Muscle layer of colon (tissue), 2 donors: ENCODE results near the gene ASH1L.

Experiments
- H3K27ac ChIP-seq: one replicate; pipeline ENCODE4 v1.7.0; 2013; ENCODE audit warnings: low read depth, mild to moderate bottlenecking, low read length, moderate library complexity
- H3K27me3 ChIP-seq, 2 donors: one replicate each; pipeline ENCODE4 v1.7.0; 2013; ENCODE audit warnings: low read length in 2 of 2, mild to moderate bottlenecking in 2 of 2; ENCODE audit not compliant: insufficient read depth in 2 of 2, control insufficient read depth in 1 of 2
- H3K36me3 ChIP-seq: one replicate; pipeline ENCODE4 v1.7.0; 2013; ENCODE audit warnings: mild to moderate bottlenecking, low read length; ENCODE audit not compliant: insufficient read depth
- H3K4me1 ChIP-seq: one replicate; pipeline ENCODE4 v1.7.0; 2013; ENCODE audit warnings: mild to moderate bottlenecking, low read length; ENCODE audit not compliant: insufficient read depth
- H3K4me3 ChIP-seq, 2 donors: one replicate each; pipeline ENCODE4 v1.7.0; 2013; ENCODE audit warnings: low read length in 2 of 2, low read depth in 1 of 2, mild to moderate bottlenecking in 1 of 2, moderate library complexity in 1 of 2
- H3K9ac ChIP-seq: one replicate; pipeline ENCODE4 v1.7.0; 2013; ENCODE audit warnings: low read length
- H3K9me3 ChIP-seq: one replicate; pipeline ENCODE4 v1.7.0; 2013; ENCODE audit warnings: mild to moderate bottlenecking, low read length
- donor health status: abdominal sarcoma.
- donor health status: Adenocarcinoma of cecum.

The ASH1L gene

DNA sequence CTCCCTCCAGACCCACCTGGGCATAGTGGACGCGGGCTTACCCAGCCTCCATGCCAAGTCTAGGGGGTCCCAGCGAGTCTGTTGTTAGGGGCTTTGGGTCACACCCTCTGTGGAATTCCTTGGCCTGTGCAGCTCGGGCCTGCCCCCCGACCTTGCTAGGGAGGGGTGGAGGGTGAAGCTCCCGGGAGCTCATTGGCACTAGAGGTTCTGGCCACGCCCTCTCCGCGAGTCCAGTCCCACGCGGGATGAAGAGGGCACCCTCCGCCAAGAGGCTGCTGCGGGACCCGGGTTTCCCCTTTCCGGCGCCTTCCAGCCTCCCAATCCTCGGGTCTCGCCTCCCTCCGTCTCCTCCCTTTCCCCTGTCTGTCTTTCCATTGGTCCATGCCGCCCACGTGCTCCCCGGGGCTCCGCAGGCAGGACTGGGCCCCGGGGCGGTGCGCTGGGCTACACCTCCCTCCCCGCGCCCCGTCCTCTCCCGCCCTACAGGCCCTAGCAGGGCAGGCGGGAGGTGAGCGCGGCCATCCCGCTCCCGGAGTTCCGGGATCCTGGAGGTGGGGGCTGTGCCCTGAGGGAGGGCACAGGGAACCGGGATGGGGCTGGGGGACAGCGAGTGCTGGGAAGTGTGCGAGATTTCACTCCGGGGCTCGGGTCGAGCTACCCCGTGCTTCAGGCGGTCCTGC, 238.4 kb downstream of the ASH1L start:
- no peaks in the 10 kb centered on the region for H3K9me3 ChIP-seq
- peak overlapping the region; percentile 57 to 95 for H3K4me3 ChIP-seq
- peak overlapping the region; percentile 98 for H3K27ac ChIP-seq
- peak overlapping the region; percentile 84 for H3K9ac ChIP-seq
- H3K27me3 ChIP-seq: no peaks in the 10 kb centered on the region
- H3K36me3 ChIP-seq: peaks cover 22% of the 10 kb centered on the region
- peaks cover 22% of the 10 kb centered on the region for H3K4me1 ChIP-seq

DNA sequence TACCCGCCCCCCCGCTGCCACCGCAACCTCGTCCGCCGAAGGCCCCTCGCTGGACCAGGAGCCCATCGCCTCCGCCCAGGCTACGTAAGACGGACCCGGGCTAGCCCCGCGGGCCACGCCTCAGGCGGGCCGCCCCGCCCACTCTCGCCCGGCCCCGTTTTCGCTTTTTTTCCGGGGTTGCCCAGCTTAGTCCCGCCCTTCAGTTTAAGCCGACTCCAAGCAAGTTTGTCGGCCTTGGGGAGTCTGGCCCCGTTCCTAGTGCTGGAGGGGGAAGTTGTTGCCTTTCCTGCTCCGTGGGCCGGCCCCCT, 238.9 kb downstream of the ASH1L start:
- Histone ChIP-seq H3K4me1 (peaks cover 22% of the 10 kb centered on the region), H3K27ac (peak overlapping the region; percentile 98), H3K36me3 (peaks cover 27% of the 10 kb centered on the region), H3K9ac (peak overlapping the region; percentile 84), H3K4me3 (peak overlapping the region; percentile 57 to 95), H3K9me3 (no peaks in the 10 kb centered on the region), H3K27me3 (no peaks in the 10 kb centered on the region)

DNA sequence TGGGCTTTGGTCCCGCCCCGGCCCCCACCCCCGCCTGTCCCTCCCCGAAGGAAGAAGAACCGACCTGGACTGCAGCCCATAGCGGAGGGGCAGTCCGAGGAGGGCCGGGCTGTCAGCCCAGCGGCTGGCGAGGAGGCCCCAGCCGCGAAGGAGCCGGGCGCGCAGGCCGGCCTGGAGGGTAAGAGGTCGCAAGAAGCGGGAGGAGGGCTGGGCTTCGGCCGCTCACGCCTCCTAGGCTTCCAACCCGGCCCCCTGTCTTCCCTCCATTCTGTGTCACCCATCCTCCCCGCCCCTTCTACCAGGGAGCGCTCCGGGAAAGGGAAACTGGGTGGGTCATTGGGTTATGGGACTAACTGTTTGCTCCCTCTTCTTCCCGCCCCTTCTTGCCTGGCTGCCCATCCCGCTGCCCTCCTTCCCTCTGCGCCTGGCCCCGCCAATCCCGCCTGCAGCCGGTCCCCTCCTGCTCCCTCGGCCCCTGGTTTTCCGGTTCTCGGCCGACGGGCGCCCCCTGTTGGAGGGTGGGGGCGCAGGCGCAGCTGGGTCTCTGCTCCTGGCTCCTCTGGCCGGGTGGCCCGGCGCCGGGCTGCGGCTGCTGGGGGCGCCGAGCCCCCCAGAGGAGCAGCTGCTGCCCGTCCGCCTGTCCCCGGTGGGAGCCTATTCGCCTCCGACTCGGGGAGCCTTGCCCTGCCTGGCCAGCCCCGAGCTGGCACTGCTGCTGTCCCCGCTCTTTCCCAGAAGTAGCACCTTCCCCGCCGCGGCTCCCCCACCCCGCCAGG, 239.5 kb downstream of the ASH1L start:
- Histone ChIP-seq H3K9ac (no peak overlapping the region), H3K9me3 (no peaks in the 10 kb centered on the region), H3K27me3 (no peaks in the 10 kb centered on the region), H3K36me3 (peaks cover 23% of the 10 kb centered on the region), H3K4me1 (peaks cover 22% of the 10 kb centered on the region), H3K27ac (peak overlapping the region; percentile 98), H3K4me3 (peak overlapping the region; percentile 57 to 95)

DNA sequence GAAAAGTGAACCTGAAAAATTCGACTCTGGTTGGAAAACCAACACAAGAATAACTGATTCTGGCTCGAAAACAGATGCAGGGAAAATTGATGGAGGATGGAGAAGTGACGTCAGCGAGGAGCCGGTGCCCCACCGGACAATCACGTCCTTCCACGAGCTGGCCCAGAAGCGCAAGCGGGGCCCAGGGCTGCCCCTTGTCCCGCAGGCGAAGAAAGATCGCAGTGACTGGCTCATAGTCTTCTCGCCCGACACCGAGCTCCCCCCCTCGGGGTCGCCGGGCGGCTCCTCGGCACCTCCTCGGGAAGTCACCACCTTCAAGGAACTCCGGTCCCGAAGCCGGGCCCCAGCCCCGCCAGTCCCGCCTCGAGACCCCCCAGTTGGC, 240.0 kb downstream of the ASH1L start:
- H3K9me3 ChIP-seq: no peaks in the 10 kb centered on the region

DNA sequence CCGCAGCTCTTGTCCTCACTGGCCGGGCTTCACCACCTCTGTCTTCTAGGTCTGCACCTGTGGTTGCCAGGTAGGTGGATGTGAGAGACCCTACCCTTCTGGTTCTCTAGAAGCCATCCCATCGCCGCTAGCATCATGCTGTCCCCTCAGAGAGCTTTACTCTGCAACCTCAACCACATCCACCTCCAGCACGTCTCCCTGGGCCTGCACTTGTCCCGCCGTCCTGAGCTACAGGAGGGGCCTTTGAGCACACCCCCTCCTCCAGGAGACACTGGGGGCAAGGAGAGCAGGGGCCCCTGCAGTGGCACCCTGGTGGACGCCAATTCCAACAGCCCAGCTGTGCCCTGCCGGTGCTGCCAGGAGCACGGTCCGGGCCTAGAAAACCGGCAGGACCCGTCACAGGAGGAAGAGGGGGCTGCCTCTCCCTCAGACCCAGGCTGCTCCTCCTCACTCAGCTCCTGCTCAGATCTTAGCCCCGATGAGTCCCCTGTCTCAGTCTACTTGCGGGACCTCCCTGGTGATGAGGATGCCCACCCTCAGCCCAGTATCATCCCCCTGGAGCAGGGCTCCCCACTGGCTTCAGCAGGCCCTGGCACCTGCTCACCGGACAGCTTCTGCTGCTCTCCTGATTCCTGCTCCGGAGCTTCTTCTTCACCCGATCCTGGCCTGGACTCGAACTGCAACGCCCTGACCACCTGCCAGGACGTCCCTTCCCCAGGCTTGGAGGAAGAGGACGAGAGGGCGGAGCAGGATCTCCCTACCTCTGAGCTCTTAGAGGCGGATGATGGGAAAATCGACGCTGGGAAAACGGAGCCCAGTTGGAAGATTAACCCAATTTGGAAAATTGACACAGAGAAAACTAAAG, 240.7 kb downstream of the ASH1L start:
- peaks cover 18% of the 10 kb centered on the region for H3K36me3 ChIP-seq
- H3K9ac ChIP-seq: peak overlapping the region; percentile 39
- H3K4me3 ChIP-seq: peak overlapping the region; percentile 83 to 95
- no peaks in the 10 kb centered on the region for H3K27me3 ChIP-seq
- no peaks in the 10 kb centered on the region for H3K9me3 ChIP-seq
- H3K27ac ChIP-seq: peak overlapping the region; percentile 98
- peaks cover 22% of the 10 kb centered on the region for H3K4me1 ChIP-seq

More for the DNA sequence above, 240.0 kb downstream of the ASH1L start:
- peak overlapping the region; percentile 98 for H3K27ac ChIP-seq
- peaks cover 22% of the 10 kb centered on the region for H3K4me1 ChIP-seq
- H3K9ac ChIP-seq: peak overlapping the region; percentile 39
- peaks cover 20% of the 10 kb centered on the region for H3K36me3 ChIP-seq
- H3K27me3 ChIP-seq: no peaks in the 10 kb centered on the region
- H3K4me3 ChIP-seq: peak overlapping the region; percentile 57 to 95

DNA sequence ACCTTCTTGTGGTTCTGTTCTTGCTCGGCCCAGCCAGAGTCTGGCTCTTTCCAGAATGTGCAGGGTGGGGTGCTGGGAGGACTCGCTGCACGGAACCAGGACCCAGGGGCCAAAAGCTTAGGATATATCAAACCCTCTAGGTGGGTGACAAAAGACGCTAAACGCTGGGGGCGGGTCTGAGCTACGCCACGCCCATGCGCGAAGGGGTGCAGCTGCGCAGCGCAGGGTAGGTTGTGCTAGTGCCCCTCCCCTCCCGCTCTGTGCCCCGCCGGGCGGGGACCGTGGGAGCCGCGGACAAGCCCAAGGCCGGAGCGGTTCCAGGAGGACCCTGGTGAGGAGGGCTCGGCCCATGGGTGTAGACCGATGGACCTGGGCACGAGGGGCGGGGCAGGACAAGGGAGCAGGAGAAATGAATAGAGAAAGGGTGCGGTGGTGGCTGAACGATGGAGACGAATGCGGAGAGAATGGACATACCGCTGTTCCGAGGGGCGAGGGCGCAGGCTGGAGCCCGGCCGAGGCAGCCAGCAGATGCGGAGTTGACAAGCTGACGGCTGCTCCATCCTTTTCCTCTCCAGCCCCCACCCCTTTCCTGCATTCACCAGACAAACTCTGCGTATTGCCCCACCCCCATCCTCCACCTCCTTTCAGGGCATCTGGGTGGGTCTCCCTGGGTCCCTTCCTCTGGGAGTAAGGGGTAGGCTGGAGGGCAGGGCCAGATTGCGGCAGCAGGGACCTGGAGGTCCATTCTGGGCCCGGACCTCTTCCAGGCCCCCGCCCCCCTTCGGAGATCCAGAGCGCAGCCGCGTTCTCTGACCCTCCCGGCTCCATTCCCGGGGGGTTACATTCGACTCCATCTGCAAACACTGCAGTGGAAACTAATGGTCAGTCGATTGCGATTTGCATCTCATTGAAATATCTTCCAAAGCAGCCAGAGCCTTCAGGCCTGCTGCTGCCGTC, 241.7 kb downstream of the ASH1L start, which contains the start of gene RUSC1:
TSS of gene RUSC1 (plus strand) at position 234 of the 957 bp plus-strand sequence. CDS start 880 bp downstream, outside the sequence.
- Histone ChIP-seq H3K27me3 (no peaks in the 10 kb centered on the region), H3K36me3 (peaks cover 9% of the 10 kb centered on the region), H3K4me1 (peaks cover 20% of the 10 kb centered on the region), H3K27ac (peak within 1 kb of the TSS; percentile 98), H3K9me3 (no peaks in the 10 kb centered on the region), H3K9ac (peak within 1 kb of the TSS; percentile 39), H3K4me3 (peak within 1 kb of the TSS; percentile 83 to 95)

DNA sequence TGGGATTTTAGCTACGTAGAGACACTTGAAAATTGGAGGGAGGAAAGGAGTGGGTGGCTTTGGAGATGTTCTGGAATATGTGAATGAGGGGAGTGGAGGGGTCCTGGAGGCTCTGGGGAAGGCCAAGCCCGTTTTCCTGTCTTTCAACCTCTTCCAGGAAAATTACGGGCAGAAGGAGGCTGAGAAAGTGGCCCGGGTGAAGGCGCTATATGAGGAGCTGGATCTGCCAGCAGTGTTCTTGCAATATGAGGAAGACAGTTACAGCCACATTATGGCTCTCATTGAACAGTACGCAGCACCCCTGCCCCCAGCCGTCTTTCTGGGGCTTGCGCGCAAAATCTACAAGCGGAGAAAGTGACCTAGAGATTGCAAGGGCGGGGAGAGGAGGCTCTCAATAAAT, 242.4 kb downstream of the ASH1L start:
- Histone ChIP-seq H3K27ac (peak overlapping the region; percentile 98), H3K4me1 (peaks cover 13% of the 10 kb centered on the region), H3K9me3 (no peaks in the 10 kb centered on the region), H3K36me3 (peaks cover 9% of the 10 kb centered on the region), H3K9ac (no peak overlapping the region), H3K4me3 (peak overlapping the region; percentile 83 to 95), H3K27me3 (no peaks in the 10 kb centered on the region)

DNA sequence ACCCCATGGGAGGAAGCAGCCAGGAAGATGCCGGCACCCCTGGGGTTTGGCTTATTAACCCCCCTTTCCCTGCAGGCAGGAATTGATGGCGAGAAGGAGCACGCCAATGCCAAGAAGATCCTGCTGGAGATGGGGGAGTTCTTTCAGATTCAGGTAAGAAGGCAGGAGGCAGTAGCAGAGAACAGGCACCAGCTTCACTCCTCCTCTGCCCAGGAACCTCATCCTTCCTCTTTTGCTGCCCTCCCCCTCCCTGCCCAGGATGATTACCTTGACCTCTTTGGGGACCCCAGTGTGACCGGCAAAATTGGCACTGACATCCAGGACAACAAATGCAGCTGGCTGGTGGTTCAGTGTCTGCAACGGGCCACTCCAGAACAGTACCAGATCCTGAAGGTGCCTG, 243.1 kb downstream of the ASH1L start:
- Histone ChIP-seq H3K9ac (no peak overlapping the region), H3K4me1 (peaks cover 11% of the 10 kb centered on the region), H3K9me3 (no peaks in the 10 kb centered on the region), H3K27me3 (no peaks in the 10 kb centered on the region), H3K27ac (no peak overlapping the region), H3K4me3 (no peak overlapping the region), H3K36me3 (peaks cover 9% of the 10 kb centered on the region)

DNA sequence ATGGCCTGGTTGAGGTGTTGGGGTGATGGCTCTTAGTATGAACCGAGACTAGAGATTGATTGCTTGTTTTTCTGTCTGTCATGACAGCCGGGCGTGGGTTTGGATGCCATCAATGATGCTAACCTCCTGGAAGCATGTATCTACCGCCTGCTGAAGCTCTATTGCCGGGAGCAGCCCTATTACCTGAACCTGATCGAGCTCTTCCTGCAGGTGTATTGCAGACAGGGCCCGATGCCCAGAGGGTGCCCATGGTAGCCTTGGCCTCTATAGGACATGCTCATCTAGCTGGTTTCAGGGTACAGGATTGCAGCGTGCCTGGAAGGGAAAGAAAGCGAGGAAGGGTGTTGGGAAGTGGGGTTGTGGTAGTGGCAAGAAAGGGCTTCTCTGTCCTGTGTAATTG, 244.5 kb downstream of the ASH1L start:
- no peak overlapping the region for H3K9ac ChIP-seq
- no peaks in the 10 kb centered on the region for H3K27me3 ChIP-seq
- H3K27ac ChIP-seq: no peak overlapping the region
- no peaks in the 10 kb centered on the region for H3K9me3 ChIP-seq
- H3K4me1 ChIP-seq: peaks cover 11% of the 10 kb centered on the region
- no peak overlapping the region for H3K4me3 ChIP-seq
- peaks cover 9% of the 10 kb centered on the region for H3K36me3 ChIP-seq

DNA sequence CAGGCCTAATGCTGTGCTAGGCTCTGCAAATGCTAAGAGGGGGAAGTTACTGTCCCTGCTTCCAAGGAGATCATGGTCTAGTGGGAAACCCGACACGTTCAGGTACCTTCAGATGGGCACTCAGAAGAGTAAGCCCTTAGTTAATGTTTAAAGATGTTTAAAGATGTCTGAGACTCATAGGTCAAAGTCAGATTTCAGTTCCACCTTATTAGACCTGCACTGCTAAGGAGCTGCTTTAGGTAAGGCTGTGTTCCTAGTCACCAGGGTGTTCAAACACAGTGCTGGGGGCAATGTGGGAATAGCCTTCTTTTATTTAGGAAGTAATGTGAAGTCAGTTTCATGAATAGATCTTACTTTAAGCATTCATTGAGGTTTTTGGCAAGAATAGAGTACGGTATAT, 245.7 kb downstream of the ASH1L start:
- no peaks in the 10 kb centered on the region for H3K27me3 ChIP-seq
- no peak overlapping the region for H3K27ac ChIP-seq
- no peak overlapping the region for H3K9ac ChIP-seq
- H3K4me3 ChIP-seq: no peak overlapping the region
- peaks cover 7% of the 10 kb centered on the region for H3K4me1 ChIP-seq
- H3K9me3 ChIP-seq: no peaks in the 10 kb centered on the region
- H3K36me3 ChIP-seq: peaks cover 9% of the 10 kb centered on the region
